Peyer's patch (tissue), 4 donors: ENCODE results near the gene CD101. TPM values are rescaled to one million over a fixed set of nuclear protein-coding genes. Genes with fewer than 3 reads are reported as not detected.

Source experiments
- DNase-seq, 3 donors: peaks; one replicate each; pipeline ENCODE4 v3.0.0-alpha.2; 2017 to 2019
- H3K27ac ChIP-seq, 4 donors: fragments of 200-600 bp; sonication (generic); one replicate each; pipeline ENCODE4 v1.5.1; 2016 to 2019
- H3K27me3 ChIP-seq, 2 donors: fragments of 200-600 bp; sonication (generic); one replicate each; pipeline ENCODE4 v1.5.1; 2019
- H3K36me3 ChIP-seq, 3 donors: fragments of 200-600 bp; sonication (generic); one replicate each; pipeline ENCODE4 v1.5.1; 2016 to 2019
- H3K4me1 ChIP-seq, 4 donors: fragments of 200-600 bp; sonication (generic); one replicate each; pipeline ENCODE4 v1.5.1; 2016 to 2019
- H3K4me3 ChIP-seq, 4 donors: fragments of 200-600 bp; sonication (generic); 1 replicate in 3 of 4; 2 replicates in 1 of 4; pipeline ENCODE4 v1.5.1; 2016 to 2019; ENCODE audit warnings: mild to moderate bottlenecking in 1 of 4
- H3K9me3 ChIP-seq, 4 donors: fragments of 200-600 bp; sonication (generic); one replicate each; pipeline ENCODE4 v1.5.1; 2016 to 2019; ENCODE audit warnings: mild to moderate bottlenecking in 1 of 4
- CTCF ChIP-seq, 6 experiments: fragments of 450-650 bp in 4 of 6; fragments of 200-600 bp in 2 of 6; sonication (generic) in 1 of 6; IDR thresholded peaks; one replicate each; pipeline ENCODE4 v1.5.1; 2017 to 2019; ENCODE audit warnings: antibody characterized with exemption in 6 of 6, mild to moderate bottlenecking in 3 of 6, moderate library complexity in 1 of 6
- POLR2A ChIP-seq, 2 donors: fragments of 450-650 bp; IDR thresholded peaks; one replicate each; pipeline ENCODE4 v1.5.1; 2017; ENCODE audit warnings: antibody characterized with exemption in 2 of 2, mild to moderate bottlenecking in 2 of 2, moderate library complexity in 2 of 2
- total RNA-seq, 4 donors: library from RNA; depleted of rRNA; stranded (reverse); fragments of >200 nt; gene quantifications; one replicate each; pipeline ENCODE4 v1.1.0, GENCODE V29; 2016

CD101 gene
- total RNA-seq, 4 donors from 2014 or later: 0.85 to 12.4 (median 3.5) TPM

- Histone ChIP-seq H3K9me3 (no peaks in the 10 kb centered on the region), H3K4me3 (no peak overlapping the region), H3K27me3 (no peaks in the 10 kb centered on the region), H3K36me3 (no peaks in the 10 kb centered on the region), H3K4me1 (peaks cover 0 to 5% (median 0%) of the 10 kb centered on the region in 4 donors), H3K27ac (peak overlapping the region in 2 of 4 donors; percentile 4 to 34)
- DNase-seq: no peak
- TF ChIP-seq CTCF (IDR thresholded peaks at IDR 0.05): no peak
- no peak for TF ChIP-seq POLR2A (IDR thresholded peaks at IDR 0.05)
These were observed 10.3 kb upstream of the CD101 start for GRCh38 chr1:116991171-116991845.

GRCh38 chr1:116991918-116992317 lies 9.6 kb upstream of the CD101 start:
- no peak for DNase-seq
- H3K4me3 ChIP-seq: no peak overlapping the region
- no peak overlapping the region for H3K27ac ChIP-seq
- no peak for TF ChIP-seq CTCF (IDR thresholded peaks at IDR 0.05)
- TF ChIP-seq POLR2A (IDR thresholded peaks at IDR 0.05): no peak
- no peaks in the 10 kb centered on the region for H3K36me3 ChIP-seq
- no peaks in the 10 kb centered on the region for H3K27me3 ChIP-seq
- H3K9me3 ChIP-seq: no peaks in the 10 kb centered on the region
- H3K4me1 ChIP-seq: peaks cover 0 to 5% (median 0%) of the 10 kb centered on the region in 4 donors

GRCh38 chr1:116993286-116993685 lies 8.3 kb upstream of the CD101 start:
- no peaks in the 10 kb centered on the region for H3K36me3 ChIP-seq
- TF ChIP-seq CTCF (IDR thresholded peaks at IDR 0.05) (no peak), POLR2A (IDR thresholded peaks at IDR 0.05) (no peak)
- DNase-seq: no peak
- H3K27me3 ChIP-seq: no peaks in the 10 kb centered on the region
- H3K27ac ChIP-seq: no peak overlapping the region
- H3K9me3 ChIP-seq: no peaks in the 10 kb centered on the region
- no peak overlapping the region for H3K4me3 ChIP-seq
- no peaks in the 10 kb centered on the region for H3K4me1 ChIP-seq

GRCh38 chr1:116994411-116994810 lies 7.1 kb upstream of the CD101 start:
- H3K27ac ChIP-seq: no peak overlapping the region
- no peaks in the 10 kb centered on the region for H3K9me3 ChIP-seq
- H3K36me3 ChIP-seq: no peaks in the 10 kb centered on the region
- no peak overlapping the region for H3K4me3 ChIP-seq
- DNase-seq: no peak
- H3K4me1 ChIP-seq: no peaks in the 10 kb centered on the region
- H3K27me3 ChIP-seq: no peaks in the 10 kb centered on the region
- TF ChIP-seq POLR2A (IDR thresholded peaks at IDR 0.05) (no peak), CTCF (IDR thresholded peaks at IDR 0.05) (no peak)

GRCh38 chr1:116997066-116997465 lies 4.5 kb upstream of the CD101 start:
- no peak for DNase-seq
- Histone ChIP-seq H3K27me3 (no peaks in the 10 kb centered on the region), H3K4me1 (no peaks in the 10 kb centered on the region), H3K27ac (no peak overlapping the region), H3K4me3 (no peak overlapping the region), H3K36me3 (no peaks in the 10 kb centered on the region), H3K9me3 (no peaks in the 10 kb centered on the region)
- TF ChIP-seq POLR2A (IDR thresholded peaks at IDR 0.05): no peak
- no peak for TF ChIP-seq CTCF (IDR thresholded peaks at IDR 0.05)
